Epithelial cell of esophagus (primary cell): ENCODE results near the gene LCLAT1.

Source experiments
- DNase-seq: peaks from one replicate; pipeline ENCODE4 v3.0.0; 2010; ENCODE audit warnings: low read depth
- H3K4me3 ChIP-seq: 2 replicates; pipeline ENCODE4 v1.5.1; 2011; ENCODE audit warnings: mild to moderate bottlenecking, low read length, control low read depth
- CTCF ChIP-seq: IDR thresholded peaks from 2 replicates; pipeline ENCODE4 v1.5.1; 2011; ENCODE audit warnings: low read depth, mild to moderate bottlenecking, low read length, control low read depth, inconsistent platforms; ENCODE audit not compliant: insufficient read depth; ENCODE audit errors: missing control alignments

The LCLAT1 gene

GRCh38 chr2:30454571-30454970 lies 7.5 kb downstream of the LCLAT1 start:
- no peak overlapping the region for H3K4me3 ChIP-seq
- no peak for TF ChIP-seq CTCF
- DNase-seq: peak; percentile 38

GRCh38 chr2:30455114-30455738 lies 8.2 kb downstream of the LCLAT1 start:
- no peak for DNase-seq
- no peak for TF ChIP-seq CTCF
- no peak overlapping the region for H3K4me3 ChIP-seq

- DNase-seq: no peak
- no peak for TF ChIP-seq CTCF
- H3K4me3 ChIP-seq: no peak overlapping the region
These were observed 9.1 kb downstream of the LCLAT1 start for GRCh38 chr2:30456106-30456505.

- no peak for TF ChIP-seq CTCF
These were observed 9.5 kb downstream of the LCLAT1 start for GRCh38 chr2:30456579-30456978.

GRCh38 chr2:30457296-30457695 lies 10.2 kb downstream of the LCLAT1 start:
- TF ChIP-seq CTCF: no peak
- no peak overlapping the region for H3K4me3 ChIP-seq
- DNase-seq: no peak

More at GRCh38 chr2:30456579-30456978, 9.5 kb downstream of the LCLAT1 start:
- no peak for DNase-seq
- H3K4me3 ChIP-seq: no peak overlapping the region

GRCh38 chr2:30459140-30459539 lies 12.1 kb downstream of the LCLAT1 start:
- no peak overlapping the region for H3K4me3 ChIP-seq
- DNase-seq: no peak
- no peak for TF ChIP-seq CTCF
